ENCODE data around the gene ZNF821.
"Not testable (repeated sequence)": the region's sequence is repeated elsewhere in the genome, so short reads cannot be mapped to it uniquely, and the experiment has no call there.

The ZNF821 gene

GRCh38 chr16:71902656-71903365 is 18.8 kb upstream of the ZNF821 start:
- DNase-seq (ENCODE audit: low spot score): no peak

DNA sequence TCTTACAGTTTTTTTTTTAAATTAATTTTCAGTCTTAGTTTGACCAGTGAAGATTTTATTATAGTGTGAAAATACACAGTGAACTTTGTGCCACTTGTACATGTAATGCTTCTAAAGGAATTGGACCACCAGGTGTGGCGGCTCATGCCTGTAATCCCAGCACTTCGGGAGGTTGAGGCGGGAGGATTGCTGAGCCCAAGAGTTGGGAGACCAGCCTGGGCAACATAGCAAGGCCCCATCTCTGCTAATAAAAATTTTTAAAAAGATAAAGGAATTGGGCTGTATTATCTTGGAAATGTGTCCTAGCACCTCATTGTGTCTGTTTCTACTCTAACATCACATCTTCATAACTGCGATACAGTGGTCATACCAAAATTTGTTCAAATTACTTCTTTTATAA is 15.2 kb upstream of the ZNF821 start:
- DNase-seq (ENCODE audit: low spot score): no peak

- no peak for DNase-seq (ENCODE audit: low spot score)
Observed at GRCh38 chr16:71896764-71897368, 12.9 kb upstream of the ZNF821 start.

- DNase-seq (ENCODE audit: low spot score): peak; percentile 59
Observed at GRCh38 chr16:71895679-71896365, 11.8 kb upstream of the ZNF821 start.

GRCh38 chr16:71894921-71895678 is 11.1 kb upstream of the ZNF821 start, which contains the start of gene IST1:
TSS of gene IST1 (plus strand) at chr16:71895531. CDS start at chr16:71915641, 20,110 bp downstream.
- peak; percentile 99 for DNase-seq (ENCODE audit: low spot score)

GRCh38 chr16:71894229-71894920 is 10.4 kb upstream of the ZNF821 start:
- peak; percentile 26 for DNase-seq (ENCODE audit: low spot score)

DNA sequence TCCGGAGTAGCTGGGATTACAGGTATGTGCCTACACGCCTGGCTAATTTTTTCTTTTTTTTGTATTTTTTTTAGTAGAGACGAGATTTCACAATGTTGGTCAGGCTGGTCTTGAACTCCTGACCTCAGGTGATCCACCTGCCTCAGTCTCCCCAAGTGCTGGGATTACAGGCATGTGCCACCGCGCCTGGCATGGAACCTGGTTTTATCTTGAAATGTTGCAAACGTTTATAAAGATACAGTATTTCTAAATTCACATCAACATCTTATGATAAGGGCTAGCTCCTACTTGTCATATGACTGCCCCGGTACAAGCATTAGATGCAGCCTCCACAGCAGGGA is 9.9 kb upstream of the ZNF821 start:
- no peak for DNase-seq (ENCODE audit: low spot score)

DNA sequence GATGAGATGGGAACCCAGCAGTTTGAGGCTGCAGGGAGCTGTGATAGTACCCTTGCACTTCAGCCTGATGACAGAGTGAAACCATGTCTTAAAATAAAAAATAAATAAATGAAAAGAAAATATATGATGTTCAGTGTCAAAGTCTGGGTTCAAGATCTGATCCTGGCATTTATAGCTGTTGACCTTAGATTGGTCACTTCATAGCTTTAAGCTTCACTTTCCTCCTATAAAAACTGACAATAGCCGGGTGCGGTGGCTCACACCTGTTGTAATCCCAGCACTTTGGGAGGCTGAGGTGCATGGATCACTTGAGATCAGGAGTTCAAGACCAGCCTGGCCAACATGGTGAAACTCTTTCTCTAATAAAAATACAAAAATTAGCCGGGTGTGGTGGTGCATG is 5.2 kb upstream of the ZNF821 start:
- no peak for DNase-seq (ENCODE audit: low spot score)

- DNase-seq (ENCODE audit: low spot score): no peak
Observed at GRCh38 chr16:71885261-71885650, 1.3 kb upstream of the ZNF821 start.

- DNase-seq (ENCODE audit: low spot score): no peak
Observed at GRCh38 chr16:71883168-71883848, 674 bp downstream of the ZNF821 start.

DNA sequence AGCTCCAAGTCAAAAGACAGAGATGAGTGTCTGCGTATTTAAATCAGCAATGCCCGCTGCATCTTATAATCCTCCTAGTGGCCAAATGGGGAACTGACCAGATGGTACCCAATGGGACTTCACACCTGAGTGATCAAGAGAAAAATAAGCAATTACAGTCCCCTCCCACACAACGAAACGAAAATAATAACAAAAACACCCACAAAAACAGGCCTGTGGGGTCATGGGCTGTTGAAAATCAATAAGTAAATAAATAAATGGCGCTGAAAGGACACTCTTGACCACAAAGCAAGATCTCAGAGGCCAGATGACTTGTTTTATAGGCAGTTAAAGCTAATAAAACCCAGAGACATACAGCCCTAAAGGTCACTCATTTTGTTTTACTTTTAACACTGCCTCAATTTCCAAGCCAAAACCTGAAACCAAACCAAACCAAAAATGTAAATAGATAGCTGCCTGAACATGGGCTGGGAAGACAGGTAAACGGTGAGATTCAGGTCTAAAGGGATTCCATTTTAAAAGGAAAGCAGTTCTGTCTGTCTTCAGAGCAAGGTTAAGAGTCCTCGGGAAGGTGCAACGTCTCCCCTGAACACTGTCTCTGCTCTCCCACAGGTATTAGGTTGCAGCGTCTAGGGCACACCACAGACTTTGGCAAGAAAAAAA is 1.3 kb downstream of the ZNF821 start:
- DNase-seq (ENCODE audit: low spot score): peak; percentile 81

- DNase-seq (ENCODE audit: low spot score): no peak
Observed at GRCh38 chr16:71880176-71880575, 3.8 kb downstream of the ZNF821 start.

- no peak for DNase-seq (ENCODE audit: low spot score)
Observed at GRCh38 chr16:71878911-71879310, 5.1 kb downstream of the ZNF821 start.

DNA sequence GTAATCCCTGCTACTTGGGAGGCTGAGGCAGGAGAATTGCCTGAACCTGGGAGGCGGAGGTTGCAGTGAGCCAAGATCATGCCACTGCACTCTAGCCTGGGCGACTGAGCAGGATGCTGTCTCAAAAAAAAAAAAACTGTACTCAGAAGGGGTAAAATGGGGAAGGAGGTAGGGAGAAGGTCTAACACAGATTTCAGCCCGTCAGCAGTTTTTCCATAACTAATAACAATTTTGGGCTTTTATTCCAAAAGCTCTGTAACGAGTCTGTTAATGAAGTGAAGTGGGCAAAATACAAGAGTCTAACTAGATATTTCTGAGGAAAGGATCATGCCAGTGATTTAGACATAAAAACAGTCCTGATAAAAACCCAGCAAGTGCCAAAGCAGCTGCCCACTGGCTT is 10.8 kb downstream of the ZNF821 start:
- no peak for DNase-seq (ENCODE audit: low spot score)

DNA sequence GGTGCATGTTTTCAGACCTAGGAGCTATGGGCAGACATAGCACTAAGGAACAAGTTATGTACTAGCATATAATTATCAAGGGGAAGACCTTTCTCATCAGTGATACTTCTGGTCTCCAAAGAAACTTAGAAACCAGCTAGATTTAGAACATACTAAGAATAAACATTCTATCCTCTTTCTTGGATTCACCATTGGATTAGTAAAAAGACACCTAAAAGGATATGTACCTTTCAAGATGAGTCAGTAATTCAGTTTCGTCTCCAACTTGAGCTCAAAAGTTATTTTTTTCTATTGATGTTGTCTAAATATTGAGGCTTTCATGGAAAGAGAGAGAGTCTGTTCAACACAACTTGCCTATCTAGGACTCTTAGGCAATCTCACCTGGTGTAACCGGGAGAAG is 13.2 kb downstream of the ZNF821 start:
- DNase-seq (ENCODE audit: low spot score): no peak

- DNase-seq (ENCODE audit: low spot score): no peak
Observed at GRCh38 chr16:71869089-71869488, 14.9 kb downstream of the ZNF821 start.

DNA sequence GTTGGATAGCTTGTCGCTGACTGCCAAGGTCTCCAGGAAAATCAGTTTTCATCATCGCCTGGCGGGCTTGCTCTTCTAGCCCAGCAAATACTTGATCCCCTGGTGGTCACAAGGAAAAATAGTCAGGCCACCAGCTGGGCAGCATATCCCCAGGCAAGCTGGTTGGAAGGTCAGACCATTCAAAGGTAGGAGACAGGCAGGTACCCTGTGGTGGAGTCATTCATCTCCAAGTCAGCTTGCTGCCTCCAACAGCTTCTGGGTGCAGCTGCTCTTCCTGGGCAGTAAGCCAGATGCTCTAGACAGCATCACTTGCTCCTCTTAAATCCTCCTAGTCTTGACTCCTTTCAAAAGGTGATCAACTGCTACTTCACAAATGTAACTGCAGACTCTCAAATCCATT is 16.0 kb downstream of the ZNF821 start:
- no peak for DNase-seq (ENCODE audit: low spot score)

DNA sequence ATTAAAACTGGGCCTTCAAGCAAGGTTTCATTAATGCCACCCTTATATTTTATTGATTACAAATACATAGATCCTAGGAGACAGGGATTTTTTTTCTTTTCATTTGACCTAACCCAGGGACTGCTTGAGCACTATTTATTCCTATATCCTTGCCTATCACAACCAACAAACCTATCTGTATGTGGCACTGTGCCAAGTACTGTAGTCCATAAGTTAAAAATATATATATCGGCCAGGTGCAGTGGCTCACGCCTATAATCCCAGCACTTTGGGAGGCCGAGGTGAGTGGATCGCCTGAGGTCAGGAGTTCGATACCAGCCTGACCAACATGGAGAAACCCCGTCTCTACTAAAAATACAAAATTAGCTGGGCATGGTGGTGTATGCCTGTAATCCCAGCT is 16.8 kb downstream of the ZNF821 start:
- DNase-seq (ENCODE audit: low spot score): not testable (repeated sequence)

GRCh38 chr16:71865173-71865863 is 18.7 kb downstream of the ZNF821 start:
- no peak for DNase-seq (ENCODE audit: low spot score)

DNA sequence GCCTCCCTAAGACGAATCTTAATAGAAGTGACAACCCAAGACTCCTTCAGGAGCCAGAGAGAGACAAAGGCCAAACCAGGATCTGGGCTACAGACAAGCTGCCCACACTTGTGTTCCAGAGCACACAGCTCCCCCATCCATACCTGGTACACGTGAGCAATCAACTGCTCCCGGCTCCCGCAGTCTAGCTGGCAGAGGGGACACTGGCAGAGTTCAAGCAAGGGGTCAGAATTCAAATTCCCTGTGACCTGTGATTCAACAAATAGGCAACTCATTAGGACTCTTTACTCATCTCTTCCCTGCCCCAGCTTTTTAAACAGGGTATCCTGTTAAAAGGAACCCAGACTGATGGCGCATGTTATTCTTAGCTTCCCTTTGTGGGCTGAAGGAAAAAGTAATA is 20.0 kb downstream of the ZNF821 start:
- no peak for DNase-seq (ENCODE audit: low spot score)

Measured in GM03348 (cell line).